Measurements from ENCODE around the gene NELL1.
"Not testable (repeated sequence)": the region's sequence is repeated elsewhere in the genome, so short reads cannot be mapped to it uniquely, and the experiment has no call there.

NELL1 gene

DNA sequence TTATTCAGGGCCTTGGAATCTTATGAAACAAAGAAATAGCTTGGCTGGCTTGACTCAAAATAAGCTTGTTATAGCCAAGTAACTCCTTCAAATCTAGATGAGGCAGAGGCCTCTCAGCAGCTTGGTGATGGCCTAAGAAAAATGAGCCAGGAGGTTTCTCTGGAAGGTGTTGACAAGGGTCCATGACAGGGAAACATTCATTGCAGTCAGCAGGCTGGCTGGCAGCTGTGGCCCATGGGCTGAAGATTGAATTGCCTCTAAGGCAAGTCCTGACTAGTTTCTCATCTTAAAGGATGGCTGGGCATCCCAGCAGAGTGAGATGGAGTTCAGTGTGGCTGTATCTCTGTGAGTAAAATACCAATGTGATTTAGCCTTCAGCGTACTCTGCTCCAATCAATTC is 441.0 kb downstream of the NELL1 start:
- DNase-seq (ENCODE audit: low read depth): no peak

DNA sequence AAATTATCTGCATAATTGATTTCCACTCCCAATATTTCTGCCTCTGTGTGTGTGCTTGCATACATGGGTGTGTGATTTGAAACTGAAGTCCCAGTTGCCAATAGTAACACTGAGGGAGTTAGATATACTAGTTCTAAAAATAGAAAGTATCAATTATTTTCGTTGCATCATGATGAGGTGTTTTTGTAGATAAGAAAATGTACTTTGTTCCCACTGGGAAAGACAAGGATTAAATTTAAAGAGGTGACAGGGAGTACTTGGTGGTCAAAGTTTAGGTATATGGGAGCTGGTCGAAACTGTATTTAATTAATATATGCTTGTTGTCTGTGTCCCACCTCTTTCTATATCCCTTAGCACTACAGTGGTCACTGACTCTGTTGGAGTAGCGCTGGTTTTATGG is 444.5 kb downstream of the NELL1 start:
- no peak for DNase-seq (ENCODE audit: low read depth)

DNA sequence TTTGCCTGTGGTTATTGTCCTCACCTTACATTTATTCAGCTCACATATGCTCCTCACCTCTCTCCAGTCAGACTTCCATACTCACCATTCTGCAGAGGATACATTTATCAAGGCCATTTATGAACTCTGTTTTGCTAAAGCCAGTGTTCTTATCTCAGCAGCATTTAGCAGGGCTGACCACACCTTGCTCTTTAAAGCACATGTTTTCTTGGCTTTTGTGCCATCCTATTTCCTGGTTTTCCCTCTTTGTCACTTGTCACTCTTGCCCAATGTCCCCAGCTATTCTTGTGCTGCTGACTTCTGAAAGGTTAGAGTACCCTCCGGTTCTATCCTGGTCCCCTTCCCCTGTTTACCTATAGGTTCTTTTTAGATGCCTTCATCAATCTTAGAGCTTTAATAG is 446.6 kb downstream of the NELL1 start:
- DNase-seq (ENCODE audit: low read depth): no peak

DNA sequence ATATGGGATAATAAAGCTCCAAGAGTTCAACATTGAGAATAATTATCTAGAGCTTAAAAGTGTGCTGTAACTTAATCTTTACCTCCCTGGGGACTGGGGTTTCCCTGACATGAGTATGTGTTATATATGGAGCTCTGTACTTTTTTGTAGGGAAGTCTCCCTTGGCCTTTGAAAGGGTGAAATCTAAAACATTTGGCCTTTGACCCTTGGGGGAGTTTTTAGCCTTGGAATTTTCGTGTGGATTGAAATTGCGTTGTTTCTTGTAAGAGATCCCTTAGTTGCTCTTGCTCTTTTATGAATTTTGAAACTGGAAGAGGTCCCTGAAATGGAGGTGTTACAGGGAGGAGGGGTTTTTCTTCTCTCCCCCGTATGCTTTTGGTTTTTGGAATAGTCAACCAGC is 450.0 kb downstream of the NELL1 start:
- DNase-seq (ENCODE audit: low read depth): no peak

DNA sequence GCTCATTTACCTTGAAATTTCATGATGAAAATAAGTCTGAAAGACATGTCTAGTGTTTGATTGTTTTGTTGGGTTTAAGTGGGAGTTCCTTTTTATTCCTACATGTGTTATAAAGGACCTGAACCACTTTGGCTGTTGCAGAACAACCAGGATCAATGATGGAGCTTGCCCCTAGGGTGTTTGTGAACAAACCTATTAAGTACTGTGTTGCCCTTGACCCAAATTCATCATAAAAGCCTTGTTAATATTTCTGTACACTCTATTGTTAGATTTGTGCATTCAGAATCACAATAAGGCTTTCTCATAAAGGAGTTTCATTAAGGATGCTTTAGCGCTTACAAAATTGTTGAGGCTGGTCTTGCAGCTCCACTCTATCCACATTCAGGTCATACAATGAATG is 452.6 kb downstream of the NELL1 start:
- no peak for DNase-seq (ENCODE audit: low read depth)

DNA sequence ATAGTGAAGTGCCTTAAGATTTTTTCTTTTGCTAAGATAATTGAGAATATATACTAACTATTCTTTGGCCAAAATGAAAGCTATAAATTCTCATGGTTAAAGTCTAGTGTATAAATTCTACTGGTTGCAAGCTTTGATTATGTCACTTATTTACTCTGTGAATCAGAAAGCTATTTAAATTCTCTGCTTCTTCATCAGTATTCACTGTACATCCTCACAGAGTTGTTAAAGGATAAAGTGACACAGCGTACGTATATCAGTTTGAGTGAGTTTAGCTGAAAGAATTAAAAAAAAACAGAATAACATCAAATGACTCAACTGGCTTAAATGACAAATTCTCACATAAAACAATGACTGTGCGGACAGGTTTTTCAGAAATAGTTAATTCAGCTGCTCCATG is 453.1 kb downstream of the NELL1 start:
- no peak for DNase-seq (ENCODE audit: low read depth)

DNA sequence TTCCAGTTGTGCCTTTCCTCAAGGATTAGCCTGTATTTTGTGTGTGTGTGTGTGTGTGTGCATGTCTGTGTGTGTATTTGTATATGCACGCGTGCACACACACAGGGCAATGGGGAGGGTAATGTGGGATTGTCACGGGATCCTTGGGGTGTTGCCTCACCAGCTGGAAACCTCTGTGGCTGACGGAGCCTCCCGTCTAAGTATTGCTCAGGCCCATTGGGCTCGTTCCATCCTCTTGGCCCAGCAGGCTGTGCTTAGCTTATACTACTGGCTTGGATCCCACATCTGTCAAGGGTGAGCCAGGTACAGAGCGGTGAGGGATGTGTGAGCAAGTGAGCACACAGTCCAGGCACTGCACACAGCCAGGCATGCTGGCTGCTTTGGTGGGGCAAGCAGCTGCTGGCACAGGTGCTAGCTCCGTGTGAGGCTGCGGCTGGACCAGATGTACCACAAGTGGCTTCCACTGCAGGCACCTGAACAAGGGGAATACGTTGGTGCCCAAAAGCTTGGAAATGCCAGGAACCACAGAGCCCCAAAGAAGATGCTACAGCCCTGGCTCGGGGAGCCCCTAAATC is 462.8 kb downstream of the NELL1 start:
- DNase-seq (ENCODE audit: low read depth): no peak

DNA sequence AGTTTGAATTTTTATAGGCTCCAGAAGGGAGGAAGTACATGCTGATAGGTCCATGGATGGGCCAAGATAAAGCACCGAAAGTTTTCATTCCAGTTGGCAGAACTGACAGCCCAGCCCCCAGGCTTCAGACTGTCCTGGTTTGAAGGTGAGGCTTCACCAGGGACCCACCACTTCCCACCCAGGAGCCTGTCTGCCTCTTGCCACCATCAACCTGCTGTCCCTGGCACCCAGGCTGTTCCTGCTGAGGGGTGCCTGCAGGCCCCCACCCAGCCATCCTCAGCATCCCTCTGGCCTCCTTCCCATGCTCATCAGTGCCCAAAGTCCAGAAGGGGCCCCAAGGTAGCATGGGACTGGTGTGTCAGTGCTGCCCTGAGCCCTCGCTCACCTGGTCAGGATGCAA is 463.9 kb downstream of the NELL1 start:
- no peak for DNase-seq (ENCODE audit: low read depth)

DNA sequence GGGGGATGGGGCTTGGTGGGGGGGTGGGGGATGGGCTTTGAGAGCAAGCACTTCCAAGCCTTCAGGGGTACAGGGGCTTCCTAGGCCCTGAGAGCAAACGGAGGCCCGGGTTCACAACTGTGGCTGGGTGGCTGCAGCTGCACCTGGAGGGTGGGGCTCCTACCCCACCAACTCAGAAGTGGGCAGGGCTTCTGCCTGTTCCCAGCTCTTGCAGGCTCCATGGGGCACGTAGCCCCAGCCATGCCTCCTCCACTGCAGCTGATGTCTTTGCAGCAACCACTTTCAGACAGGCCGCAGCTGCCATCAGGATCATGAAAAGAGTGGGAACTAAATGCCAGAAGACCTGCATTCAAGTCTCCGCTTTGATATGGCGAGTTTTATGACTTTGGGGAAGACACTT is 464.3 kb downstream of the NELL1 start:
- no peak for DNase-seq (ENCODE audit: low read depth)

DNA sequence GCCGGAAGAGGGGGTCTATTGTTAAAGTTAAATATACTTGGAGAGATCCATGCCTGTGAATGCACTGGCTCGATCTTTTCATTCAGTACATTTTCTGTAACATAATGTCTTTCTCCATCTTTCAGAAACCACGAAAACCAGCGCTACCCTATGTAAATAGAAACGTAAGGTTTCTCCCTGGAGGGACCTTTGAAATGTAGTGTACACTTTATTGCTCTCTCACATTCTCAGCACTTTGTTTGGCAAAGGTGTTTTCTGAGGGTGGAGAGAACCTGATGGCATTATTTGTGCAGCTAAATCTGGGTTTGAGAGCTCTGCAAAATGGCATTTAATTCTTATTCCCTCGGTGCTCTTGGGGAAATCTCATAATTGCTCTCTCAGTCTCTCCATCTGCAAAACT is 468.4 kb downstream of the NELL1 start:
- DNase-seq (ENCODE audit: low read depth): no peak

DNA sequence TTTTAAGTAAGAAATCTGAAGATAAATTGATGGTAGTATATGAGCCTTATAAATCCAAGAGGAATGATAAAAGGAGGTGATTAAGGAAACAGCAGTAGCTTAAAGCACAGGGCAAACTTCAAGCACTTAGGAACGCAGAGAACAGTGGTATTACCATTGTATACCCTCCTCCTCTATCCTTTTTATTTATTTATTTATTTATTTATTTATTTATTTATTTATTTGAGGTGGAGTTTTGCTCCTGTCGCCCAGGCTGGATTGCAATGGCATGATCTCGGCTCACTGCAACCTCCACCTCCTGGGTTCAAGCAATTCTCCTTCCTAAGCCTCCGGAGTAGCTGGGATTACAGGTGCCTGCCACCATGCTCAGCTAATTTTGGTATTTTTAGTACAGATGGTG is 472.2 kb downstream of the NELL1 start:
- DNase-seq (ENCODE audit: low read depth): not testable (repeated sequence)

DNA sequence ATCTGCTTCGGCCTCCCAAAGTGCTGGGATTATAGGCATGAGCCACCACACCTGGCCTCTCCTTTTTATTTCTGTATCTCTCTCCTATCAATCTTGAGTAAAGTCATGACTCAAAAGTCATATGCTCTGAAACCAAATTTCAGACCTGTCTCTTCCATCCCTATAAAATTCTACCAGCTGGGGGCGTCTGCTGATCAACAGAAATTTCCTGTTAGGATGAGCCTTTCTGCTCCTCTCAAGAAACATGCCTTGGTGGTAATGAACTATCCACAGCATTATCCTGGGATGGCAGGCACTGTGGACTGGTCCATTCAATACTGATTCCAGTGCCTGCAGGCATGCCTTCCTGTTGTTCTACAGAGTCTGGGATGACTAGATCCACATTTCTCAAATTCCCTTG is 472.6 kb downstream of the NELL1 start:
- DNase-seq (ENCODE audit: low read depth): no peak

DNA sequence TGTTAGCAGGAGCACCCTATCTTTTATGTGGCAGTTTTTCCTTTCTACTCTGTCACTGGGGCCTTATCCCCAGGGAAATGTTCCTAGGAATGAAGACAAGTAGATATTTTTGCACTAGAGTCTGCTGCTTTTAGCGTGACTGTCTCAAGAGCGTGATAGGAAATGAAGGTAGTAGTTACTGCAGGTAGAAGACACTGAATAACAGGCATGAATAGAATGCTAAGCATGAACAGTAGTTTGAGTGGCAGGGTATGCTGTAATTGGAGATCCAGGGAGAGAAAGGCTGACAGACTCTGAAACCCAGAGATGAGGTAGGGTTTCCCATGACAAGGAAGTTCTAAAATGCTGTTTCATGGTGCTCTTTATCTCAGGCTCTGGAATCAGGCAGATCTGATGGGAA is 475.1 kb downstream of the NELL1 start:
- no peak for DNase-seq (ENCODE audit: low read depth)

DNA sequence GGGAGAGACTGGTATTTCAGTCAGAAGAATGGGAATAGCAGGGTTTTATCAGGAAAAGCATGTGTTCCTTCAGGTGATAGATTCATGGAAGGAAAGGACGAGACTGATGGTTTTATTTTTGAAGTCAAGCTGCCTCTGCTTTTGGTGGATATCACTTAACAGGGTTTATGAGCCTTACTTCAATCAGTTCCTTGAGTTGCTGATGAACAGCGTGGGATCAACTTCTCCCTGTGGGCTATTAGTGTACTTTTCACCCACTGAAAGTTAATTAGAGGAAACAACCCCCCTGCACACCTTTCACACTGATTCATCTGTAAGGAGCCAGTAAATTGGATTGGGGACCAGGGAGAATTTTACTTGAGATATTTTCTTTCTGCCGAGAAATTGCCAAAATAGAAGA is 479.0 kb downstream of the NELL1 start:
- DNase-seq (ENCODE audit: low read depth): no peak

DNA sequence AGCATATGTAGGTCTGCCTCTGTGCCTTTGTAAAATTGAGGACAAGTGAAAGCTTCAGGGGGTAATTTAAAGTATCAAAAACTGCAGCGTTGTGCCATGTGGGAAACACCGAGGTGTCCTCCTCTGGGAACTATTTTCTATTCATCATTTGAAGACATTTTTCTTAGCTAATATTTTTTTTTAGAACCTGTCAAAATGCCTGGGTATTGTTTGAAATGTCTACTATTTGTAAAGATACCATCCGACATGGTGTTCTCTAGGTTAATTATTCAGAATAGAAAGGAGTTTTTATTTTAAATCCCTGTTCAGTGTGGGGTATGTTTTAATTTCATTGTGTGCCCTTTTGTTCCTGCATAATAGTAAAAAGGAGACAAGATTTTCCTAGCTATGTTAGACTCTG is 490.8 kb downstream of the NELL1 start:
- no peak for DNase-seq (ENCODE audit: low read depth)

DNA sequence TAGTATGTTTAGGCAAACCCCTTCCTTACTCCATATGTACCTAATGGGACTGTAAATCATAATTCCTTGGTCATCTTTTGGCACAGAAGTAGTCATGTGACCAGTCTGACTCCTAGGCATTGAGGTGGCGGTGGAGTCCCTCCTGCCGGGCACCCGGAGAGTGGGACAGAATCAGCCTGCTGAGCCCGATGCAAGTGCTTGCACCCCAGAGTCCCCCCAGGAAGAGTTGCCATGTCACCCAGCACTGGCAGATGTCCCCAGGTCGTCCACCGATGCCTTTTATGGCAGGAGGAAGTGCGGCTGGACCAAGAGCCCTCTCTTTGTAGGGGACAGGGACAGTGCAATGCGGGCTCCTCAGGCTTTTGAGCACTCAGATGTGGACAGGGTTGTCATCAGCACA is 500.3 kb downstream of the NELL1 start:
- DNase-seq (ENCODE audit: low read depth): no peak

DNA sequence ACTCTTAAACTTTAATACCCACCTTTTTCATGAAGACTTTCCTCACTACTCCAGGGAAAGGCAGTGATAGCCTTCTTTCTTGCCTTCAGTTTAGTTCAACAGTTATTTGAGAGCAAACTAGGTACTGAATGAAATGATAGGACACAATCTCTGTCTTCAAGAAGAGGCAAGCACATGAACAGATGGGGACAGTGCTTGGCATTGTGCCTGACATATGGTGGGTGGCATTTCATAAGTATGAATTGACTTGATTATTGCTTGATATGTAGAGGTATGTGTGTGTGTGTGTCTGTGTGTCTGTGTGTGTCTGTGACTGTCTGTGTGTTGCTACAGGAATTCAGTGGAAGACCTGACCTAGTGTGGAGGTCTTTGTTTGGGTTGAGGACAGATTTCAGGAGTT is 504.1 kb downstream of the NELL1 start:
- DNase-seq (ENCODE audit: low read depth): no peak

DNA sequence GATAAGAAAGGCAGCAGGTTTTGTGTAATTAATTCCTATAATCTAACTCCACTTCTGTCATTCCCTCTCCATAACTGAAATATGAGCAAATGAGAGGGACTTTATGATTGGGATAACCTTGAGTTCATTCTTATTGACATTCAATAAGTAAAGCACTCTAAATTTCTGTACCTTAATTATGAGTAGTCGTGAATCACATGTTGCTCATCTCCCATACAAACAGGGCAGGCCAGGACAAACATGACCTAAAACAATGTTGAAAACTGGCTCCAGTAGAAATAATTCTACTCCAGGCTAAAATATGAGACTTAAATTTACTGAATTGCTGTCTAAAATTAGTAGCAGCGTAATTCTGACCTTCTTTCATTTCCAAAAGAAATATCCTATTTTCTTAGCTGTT is 505.4 kb downstream of the NELL1 start:
- DNase-seq (ENCODE audit: low read depth): no peak

DNA sequence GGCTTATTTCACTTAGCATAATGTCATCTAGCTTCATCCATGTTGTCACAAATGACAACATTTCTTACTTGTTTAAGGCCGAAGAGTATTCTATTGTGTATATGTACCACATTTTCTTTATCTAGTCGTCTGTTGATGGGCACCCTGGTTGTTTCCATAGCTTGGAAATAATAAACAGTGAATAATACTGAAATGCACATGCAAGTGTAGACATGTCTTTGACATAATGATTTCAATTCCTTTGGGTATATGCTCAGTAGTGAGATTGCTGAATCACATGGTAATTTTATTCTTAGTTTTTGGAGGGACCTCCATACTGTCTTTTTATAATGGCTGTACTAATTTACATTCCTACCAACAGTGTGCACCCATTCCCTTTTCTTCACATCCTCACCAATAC is 508.0 kb downstream of the NELL1 start:
- no peak for DNase-seq (ENCODE audit: low read depth)

DNA sequence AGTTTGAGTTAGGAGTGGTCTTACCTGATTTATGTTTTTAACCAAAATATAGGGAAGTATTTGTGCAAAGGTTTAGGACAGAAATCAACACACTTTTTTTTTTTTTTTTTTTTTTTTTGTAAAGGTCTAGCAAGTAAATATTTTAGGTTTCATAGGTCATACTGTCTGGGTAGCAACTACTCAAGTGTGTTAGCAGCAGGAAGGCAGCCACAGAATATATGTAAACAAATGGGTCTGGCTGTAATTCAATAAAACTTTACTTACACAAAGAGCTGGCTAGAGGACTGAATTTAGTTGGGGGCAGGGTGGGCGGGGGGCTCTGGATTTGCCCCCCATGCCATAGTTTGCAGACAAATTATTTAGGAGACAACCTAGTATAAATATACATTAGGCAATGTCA is 510.4 kb downstream of the NELL1 start:
- DNase-seq (ENCODE audit: low read depth): no peak

DNA sequence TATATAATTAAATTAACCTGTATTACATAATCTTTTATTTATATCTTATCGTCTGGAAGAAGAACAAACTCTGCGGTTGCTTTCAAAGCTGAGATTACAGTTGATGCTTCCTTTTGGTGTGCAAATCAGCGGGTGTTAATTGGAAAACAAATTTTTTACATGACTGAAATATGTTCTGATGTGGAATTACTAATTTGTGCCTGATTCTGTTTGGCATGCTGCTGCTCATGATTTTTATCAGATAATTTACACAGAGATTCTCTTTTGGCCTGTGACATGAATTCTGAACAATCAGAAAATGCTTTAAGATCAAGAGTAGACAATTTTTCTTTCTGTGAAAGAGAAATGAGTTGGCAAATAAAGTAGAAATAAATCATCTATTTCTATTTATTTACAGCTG is 510.8 kb downstream of the NELL1 start:
- no peak for DNase-seq (ENCODE audit: low read depth)

DNA sequence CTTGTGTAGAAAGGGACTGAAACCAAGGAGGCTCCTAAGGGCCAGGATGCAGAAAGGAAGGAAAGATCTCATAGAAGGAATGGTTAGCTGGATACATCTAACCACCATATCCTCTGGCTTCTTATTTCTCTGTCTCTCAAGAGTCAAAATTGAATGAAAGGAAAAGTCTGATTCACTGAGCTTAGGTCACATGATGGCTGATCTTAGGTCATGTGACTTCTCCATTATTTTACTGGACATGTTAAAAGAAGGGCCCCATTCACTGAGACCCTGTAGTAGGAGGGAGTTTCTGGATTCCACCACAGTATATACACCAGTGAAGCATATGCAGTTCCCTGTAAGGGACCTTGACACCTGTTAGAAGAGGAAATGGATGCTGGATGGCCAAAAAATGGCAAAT is 516.6 kb downstream of the NELL1 start:
- no peak for DNase-seq (ENCODE audit: low read depth)

DNA sequence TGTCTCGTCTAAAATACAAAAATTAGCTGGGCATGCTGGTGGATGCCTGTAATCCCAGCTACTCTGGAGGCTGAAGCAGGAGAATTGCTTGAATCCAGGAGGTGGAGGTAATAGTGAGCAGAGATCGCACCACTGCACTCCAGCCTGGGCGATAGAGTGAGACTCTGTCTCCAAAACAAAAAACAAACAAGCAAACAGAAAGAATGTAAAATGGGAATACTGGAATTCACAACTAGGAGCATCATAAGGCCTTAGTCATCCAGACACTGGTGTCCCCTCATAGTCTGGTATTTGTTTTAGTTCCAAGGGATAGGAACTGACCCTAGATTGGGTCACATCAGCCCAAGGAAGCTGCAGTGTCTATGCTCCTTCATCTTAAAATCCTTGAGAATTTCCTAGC is 520.8 kb downstream of the NELL1 start:
- no peak for DNase-seq (ENCODE audit: low read depth)

DNA sequence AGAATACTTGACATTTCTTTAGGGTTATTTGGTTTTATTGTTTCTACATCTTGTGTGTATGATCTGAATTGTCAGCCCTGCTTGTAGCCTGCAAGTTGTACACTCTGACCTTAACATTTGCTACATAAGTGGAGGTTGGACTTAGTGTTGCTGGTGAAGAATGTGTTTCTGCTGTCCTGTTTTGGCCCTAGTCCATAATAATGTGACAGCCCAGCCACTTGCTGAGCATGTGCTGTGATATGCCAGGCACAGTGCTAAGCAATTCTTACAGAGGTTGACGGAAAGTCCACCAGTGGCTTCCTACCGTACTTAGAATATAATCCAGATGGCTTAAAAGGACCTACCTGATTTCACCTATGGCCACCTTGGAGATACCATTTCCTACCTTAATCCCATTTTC is 526.6 kb downstream of the NELL1 start:
- no peak for DNase-seq (ENCODE audit: low read depth)

DNA sequence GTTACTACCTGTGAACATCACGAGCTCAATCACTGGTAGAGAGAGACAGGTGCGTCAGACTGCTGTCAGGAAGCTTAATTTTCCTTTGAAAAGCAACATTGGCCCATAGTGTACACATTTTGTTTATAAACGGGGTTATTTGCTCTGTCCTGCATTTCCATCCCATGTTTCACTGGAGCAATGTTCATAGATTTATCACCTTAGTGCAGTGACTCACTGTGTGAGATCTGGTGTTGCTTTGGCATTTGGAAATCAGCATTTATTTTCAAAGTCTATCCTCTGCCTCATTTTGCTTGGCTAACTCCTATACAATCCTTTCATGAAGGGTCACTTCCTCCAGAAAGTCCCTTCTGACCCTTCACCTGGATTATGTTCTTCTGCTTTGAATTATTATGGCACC is 529.1 kb downstream of the NELL1 start:
- no peak for DNase-seq (ENCODE audit: low read depth)

Measured in activated T-cell treated with anti-CD3 and anti-CD28 coated beads for 1 hour (primary cell).